Progenitor cell of endocrine pancreas (in vitro differentiated cells): Measurements from ENCODE around the gene CSNK1A1. TPM values are rescaled to one million over a fixed set of nuclear protein-coding genes. Genes with fewer than 3 reads are reported as not detected.
A peak's percentile ranks its signal among the peaks of the same experiment; 100 is the strongest.
"Not testable (repeated sequence)": the region's sequence is repeated elsewhere in the genome, so short reads cannot be mapped to it uniquely, and the experiment has no call there.

Experiments used
- DNase-seq: peaks from one replicate; pipeline ENCODE4 v3.0.0; 2021; ENCODE audit warnings: low spot score; ENCODE audit not compliant: unreplicated experiment
- H3K27ac Mint-ChIP-seq: 2 replicates; pipeline ENCODE4 v1.8.0; 2021; ENCODE audit warnings: mild to moderate bottlenecking, moderate library complexity, mixed read lengths
- H3K27me3 Mint-ChIP-seq: 2 replicates; pipeline ENCODE4 v1.8.0; 2021; ENCODE audit warnings: mixed read lengths
- H3K36me3 Mint-ChIP-seq: 2 replicates; pipeline ENCODE4 v1.8.0; 2022; ENCODE audit warnings: mixed read lengths; ENCODE audit not compliant: insufficient read depth
- H3K4me1 Mint-ChIP-seq: 2 replicates; pipeline ENCODE4 v1.8.0; 2021; ENCODE audit warnings: low read depth, mixed read lengths
- H3K4me3 Mint-ChIP-seq: 2 replicates; pipeline ENCODE4 v1.8.0; 2021; ENCODE audit warnings: low read depth, mild to moderate bottlenecking, moderate library complexity, mixed read lengths
- H3K9me3 Mint-ChIP-seq: 2 replicates; pipeline ENCODE4 v1.8.0; 2021; ENCODE audit warnings: low read depth, mixed read lengths
- CTCF ChIP-seq: fragments of 200-600 bp; sonication (generic); IDR thresholded peaks from one replicate; pipeline ENCODE4 v1.5.0; 2021; ENCODE audit warnings: antibody characterized with exemption, mild to moderate bottlenecking; ENCODE audit not compliant: unreplicated experiment
- total RNA-seq: library from RNA; stranded (reverse); gene quantifications from 2 replicates; pipeline ENCODE4 v1.2.1, GENCODE V29; 2021

The CSNK1A1 gene
- total RNA-seq, 1 donor from 2014 or later, result 213 TPM

- Mint-ChIP-seq H3K27ac (no peak overlapping the region), H3K36me3 (no peaks in the 10 kb centered on the region), H3K4me3 (no peak overlapping the region), H3K9me3 (no peaks in the 10 kb centered on the region), H3K4me1 (no peaks in the 10 kb centered on the region), H3K27me3 (no peaks in the 10 kb centered on the region)
- no peak for TF ChIP-seq CTCF
- no peak for DNase-seq
These were observed 86.3 kb downstream of the CSNK1A1 start for GRCh38 chr5:149464796-149465489.

GRCh38 chr5:149461907-149462306 is 89.3 kb downstream of the CSNK1A1 start:
- H3K36me3 Mint-ChIP-seq, DNase-seq, H3K4me3 Mint-ChIP-seq, H3K9me3 Mint-ChIP-seq, H3K27me3 Mint-ChIP-seq, H3K4me1 Mint-ChIP-seq, H3K27ac Mint-ChIP-seq: not testable (repeated sequence)

- Mint-ChIP-seq H3K27ac (no peak overlapping the region), H3K4me1 (peaks cover 3% of the 10 kb centered on the region), H3K9me3 (no peaks in the 10 kb centered on the region), H3K4me3 (no peak overlapping the region), H3K27me3 (no peaks in the 10 kb centered on the region), H3K36me3 (no peaks in the 10 kb centered on the region)
- no peak for TF ChIP-seq CTCF
- DNase-seq, result no peak
These were observed 91.3 kb downstream of the CSNK1A1 start for GRCh38 chr5:149459891-149460290.

- H3K9me3 Mint-ChIP-seq, result no peaks in the 10 kb centered on the region
- no peak for TF ChIP-seq CTCF
- H3K36me3 Mint-ChIP-seq, result no peaks in the 10 kb centered on the region
- no peak for DNase-seq
- no peak overlapping the region for H3K4me3 Mint-ChIP-seq
- no peaks in the 10 kb centered on the region for H3K27me3 Mint-ChIP-seq
- peaks cover 11% of the 10 kb centered on the region for H3K4me1 Mint-ChIP-seq
- H3K27ac Mint-ChIP-seq, result peak overlapping the region; percentile 62
These were observed 93.9 kb downstream of the CSNK1A1 start for GRCh38 chr5:149457393-149457763.

- DNase-seq, result no peak
- H3K4me1 Mint-ChIP-seq, result peaks cover 15% of the 10 kb centered on the region
- no peaks in the 10 kb centered on the region for H3K27me3 Mint-ChIP-seq
- H3K9me3 Mint-ChIP-seq, result no peaks in the 10 kb centered on the region
- H3K27ac Mint-ChIP-seq, result peak overlapping the region; percentile 73
- no peaks in the 10 kb centered on the region for H3K36me3 Mint-ChIP-seq
- TF ChIP-seq CTCF, result no peak
- no peak overlapping the region for H3K4me3 Mint-ChIP-seq
These were observed 94.4 kb downstream of the CSNK1A1 start for GRCh38 chr5:149456597-149457392.
